ENCODE measurements around the gene COQ8B. TPM values are rescaled to one million over a fixed set of nuclear protein-coding genes. Genes with fewer than 3 reads are reported as not detected.

COQ8B gene
- total and polyA plus RNA-seq, 4 donors = 20.5 to 79.8 (median 32.8) TPM

DNA sequence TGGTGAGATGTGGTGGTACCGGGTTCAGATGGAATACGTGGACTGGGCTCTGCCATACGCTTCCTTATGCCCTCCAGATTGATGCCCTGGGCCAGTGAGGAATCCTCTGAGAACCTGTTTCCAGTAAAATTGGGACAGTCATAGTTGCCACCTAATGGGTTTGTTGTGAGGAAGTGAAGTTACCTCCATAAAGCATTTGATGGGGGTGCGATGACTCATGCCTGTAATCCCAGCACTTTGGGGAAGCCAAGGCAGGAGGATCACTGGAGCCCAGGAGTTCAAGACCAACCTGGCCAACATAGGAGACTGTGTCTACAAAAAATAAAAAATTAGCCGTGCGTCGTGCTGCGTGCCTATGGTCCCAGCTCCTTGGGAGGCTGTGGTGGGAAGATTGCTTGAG is 39.1 kb upstream of the COQ8B start:
- no peaks in the 10 kb centered on the region for H3K4me1 ChIP-seq (ENCODE audit: control insufficient read depth in 1 of 2, insufficient read depth in 2 of 2, low read length in 2 of 2)
- peaks cover 9 to 10% of the 10 kb centered on the region in 2 donors for H3K36me3 ChIP-seq (ENCODE audit: control insufficient read depth in 1 of 2, insufficient read depth in 2 of 2, low read length in 1 of 2)
- no peak overlapping the region for H3K4me3 ChIP-seq (ENCODE audit: low read length in 2 of 2)
- ATAC-seq (ENCODE audit: low FRiP score) (no peak), DNase-seq (no peak)
- intact Hi-C loops (cut with DNase I) = no loop called here
- WGBS, 2 donors = 95 to 97% methylated on average over 8 of the region's 8 CpGs
- H3K9me3 ChIP-seq (ENCODE audit: control insufficient read depth, low read length) = no peaks in the 10 kb centered on the region
- no peak overlapping the region for H3K27ac ChIP-seq (ENCODE audit: low read depth in 1 of 2, low read length in 2 of 2)
- H3K27me3 ChIP-seq (ENCODE audit: control insufficient read depth in 1 of 2, insufficient read depth in 2 of 2, low read length in 1 of 2) = no peaks in the 10 kb centered on the region

DNA sequence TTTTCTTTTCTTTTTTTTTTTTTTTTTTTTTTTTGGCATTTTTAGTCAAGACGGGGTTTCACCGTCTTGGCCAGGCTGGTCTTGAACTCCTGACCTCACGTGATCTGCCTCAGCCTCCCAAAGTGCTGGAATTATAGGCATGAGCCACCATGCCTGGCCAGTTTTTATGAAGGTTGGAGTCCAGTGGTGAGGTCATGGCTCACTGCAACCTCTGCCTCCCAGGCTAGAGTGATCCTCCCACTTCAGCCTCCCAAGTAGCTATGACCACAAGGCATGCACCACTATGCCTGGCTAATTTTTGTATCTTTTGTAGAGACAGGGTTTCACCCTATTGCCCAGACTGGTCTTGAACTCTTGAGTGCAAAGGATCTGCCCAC is 38.5 kb upstream of the COQ8B start:
- intact Hi-C loops (cut with DNase I) = no loop called here
- H3K9me3 ChIP-seq (ENCODE audit: control insufficient read depth, low read length) = no peaks in the 10 kb centered on the region
- no peaks in the 10 kb centered on the region for H3K27me3 ChIP-seq (ENCODE audit: control insufficient read depth in 1 of 2, insufficient read depth in 2 of 2, low read length in 1 of 2)
- no peak overlapping the region for H3K27ac ChIP-seq (ENCODE audit: low read depth in 1 of 2, low read length in 2 of 2)
- DNase-seq = no peak
- no peak overlapping the region for H3K4me3 ChIP-seq (ENCODE audit: low read length in 2 of 2)
- WGBS, 2 donors = 92 to 93% methylated on average over 3 of the region's 3 CpGs
- H3K36me3 ChIP-seq (ENCODE audit: control insufficient read depth in 1 of 2, insufficient read depth in 2 of 2, low read length in 1 of 2) = peaks cover 6 to 10% of the 10 kb centered on the region in 2 donors
- no peak for ATAC-seq (ENCODE audit: low FRiP score)
- H3K4me1 ChIP-seq (ENCODE audit: control insufficient read depth in 1 of 2, insufficient read depth in 2 of 2, low read length in 2 of 2) = no peaks in the 10 kb centered on the region

DNA sequence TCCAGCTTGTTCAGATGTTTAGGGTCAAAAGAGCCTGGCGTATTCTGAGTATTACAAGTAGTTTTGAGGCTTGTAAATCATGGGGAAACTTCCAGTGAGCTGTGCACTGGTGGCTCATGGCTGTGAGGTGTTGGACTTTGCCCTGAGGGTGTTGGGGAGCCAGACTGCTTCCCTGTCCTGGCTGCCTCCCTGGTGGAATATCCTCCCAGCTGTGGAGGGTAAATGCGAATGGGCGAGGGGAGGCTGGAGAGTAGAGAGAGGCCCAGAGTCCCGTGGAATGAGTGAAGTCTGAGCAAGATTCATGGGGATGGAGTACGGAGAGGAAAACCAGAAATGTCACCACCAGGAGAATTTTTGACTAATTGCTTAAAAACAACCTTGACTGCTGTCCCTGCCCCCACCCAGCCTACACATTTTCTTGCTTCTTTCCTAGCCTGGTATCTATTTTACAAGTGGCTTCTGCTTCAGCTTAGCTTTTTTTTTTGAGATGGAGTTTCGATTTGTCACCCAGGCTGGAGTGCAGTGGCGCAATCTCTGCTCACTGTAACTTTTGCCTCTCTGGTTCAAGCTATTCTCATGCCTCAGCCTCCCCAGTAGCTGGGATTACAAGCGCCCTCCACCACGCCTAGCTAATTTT is 38.0 kb upstream of the COQ8B start:
- ATAC-seq (ENCODE audit: low FRiP score) (no peak), DNase-seq (no peak)
- intact Hi-C loops (cut with DNase I) = loop anchor here in 1 of 2 donors (5.0 kb wide), 1 partner anchor 43 kb away; the partner anchor contains the start of gene EGLN2
- H3K36me3 ChIP-seq (ENCODE audit: control insufficient read depth in 1 of 2, insufficient read depth in 2 of 2, low read length in 1 of 2) = peaks cover 4 to 9% of the 10 kb centered on the region in 2 donors
- H3K4me3 ChIP-seq (ENCODE audit: low read length in 2 of 2) = no peak overlapping the region
- no peak overlapping the region for H3K27ac ChIP-seq (ENCODE audit: low read depth in 1 of 2, low read length in 2 of 2)
- no peaks in the 10 kb centered on the region for H3K9me3 ChIP-seq (ENCODE audit: control insufficient read depth, low read length)
- 75 to 78% methylated on average over 9 of the region's 9 CpGs for WGBS, 2 donors
- H3K4me1 ChIP-seq (ENCODE audit: control insufficient read depth in 1 of 2, insufficient read depth in 2 of 2, low read length in 2 of 2) = no peaks in the 10 kb centered on the region
- no peaks in the 10 kb centered on the region for H3K27me3 ChIP-seq (ENCODE audit: control insufficient read depth in 1 of 2, insufficient read depth in 2 of 2, low read length in 1 of 2)

DNA sequence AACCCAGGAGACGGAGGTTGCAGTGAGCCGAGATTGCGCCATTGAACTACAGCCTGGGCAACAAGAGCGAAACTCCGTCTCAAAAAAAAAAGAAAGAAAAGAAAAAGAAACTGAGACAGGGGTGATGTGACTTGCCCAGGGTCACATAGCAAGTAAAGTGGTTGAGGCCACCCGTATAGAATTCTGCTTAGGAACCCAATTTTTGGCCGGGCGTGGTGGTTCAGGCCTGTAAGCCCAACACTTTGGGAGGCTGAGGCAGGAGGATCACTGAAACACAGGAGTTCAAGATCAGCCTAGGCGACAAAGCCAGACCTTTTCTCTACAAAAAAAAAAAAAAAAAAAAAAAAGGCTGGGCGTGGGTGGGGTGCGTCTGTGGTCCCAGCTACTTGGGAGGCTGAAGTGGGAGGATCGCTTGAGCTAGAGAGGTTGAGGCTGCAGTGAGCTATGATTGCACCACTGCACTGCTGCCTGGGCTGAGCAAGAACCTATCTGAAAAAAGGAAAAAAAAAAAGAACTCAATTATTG is 35.6 kb upstream of the COQ8B start:
- intact Hi-C loops (cut with DNase I) = loop anchor here in 1 of 2 donors (5.0 kb wide), 1 partner anchor 45 kb away; the partner anchor contains the start of gene EGLN2
- Histone ChIP-seq H3K27me3 (ENCODE audit: control insufficient read depth in 1 of 2, insufficient read depth in 2 of 2, low read length in 1 of 2) (no peaks in the 10 kb centered on the region), H3K36me3 (ENCODE audit: control insufficient read depth in 1 of 2, insufficient read depth in 2 of 2, low read length in 1 of 2) (peaks cover 0 to under 1% of the 10 kb centered on the region in 2 donors), H3K27ac (ENCODE audit: low read depth in 1 of 2, low read length in 2 of 2) (no peak overlapping the region), H3K4me1 (ENCODE audit: control insufficient read depth in 1 of 2, insufficient read depth in 2 of 2, low read length in 2 of 2) (no peaks in the 10 kb centered on the region), H3K9me3 (ENCODE audit: control insufficient read depth, low read length) (no peaks in the 10 kb centered on the region), H3K4me3 (ENCODE audit: low read length in 2 of 2) (no peak overlapping the region)
- no peak for ATAC-seq (ENCODE audit: low FRiP score)
- DNase-seq = no peak
- WGBS, 2 donors = 79 to 83% methylated on average over 12 of the region's 12 CpGs

DNA sequence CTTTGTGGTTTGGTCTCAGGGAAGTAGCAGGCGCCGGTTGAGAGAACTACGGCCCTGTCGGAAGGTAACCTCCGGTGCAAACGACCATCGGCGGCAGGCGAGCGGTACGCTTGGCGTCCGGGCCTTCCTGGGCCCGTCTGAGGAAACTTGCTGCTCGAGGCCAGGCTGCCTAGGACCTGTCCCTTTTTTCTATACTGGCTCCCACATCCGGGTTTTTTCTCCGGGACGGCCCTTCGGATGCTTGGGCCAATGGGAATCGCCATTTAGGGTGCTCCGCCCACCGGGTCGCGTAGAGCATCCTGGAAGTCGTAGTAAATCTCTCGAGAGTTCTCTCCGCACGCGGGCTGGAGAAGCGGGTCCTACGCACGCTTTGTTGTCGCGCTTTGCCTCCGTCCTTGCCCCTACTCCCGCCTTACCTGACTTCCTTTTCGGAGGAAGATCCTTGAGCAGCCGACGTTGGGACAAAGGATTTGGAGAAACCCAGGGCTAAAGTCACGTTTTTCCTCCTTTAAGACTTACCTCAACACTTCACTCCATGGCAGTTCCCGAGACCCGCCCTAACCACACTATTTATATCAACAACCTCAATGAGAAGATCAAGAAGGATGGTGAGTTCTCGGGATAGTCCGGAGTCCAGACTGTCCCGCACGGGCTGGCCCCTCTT is 34.3 kb upstream of the COQ8B start, which contains the start of gene SNRPA:
TSS of gene SNRPA (plus strand) at position 330 of the 664 bp plus-strand sequence. CDS start at position 536, 206 bp downstream.
- 1% methylated on average over 46 of the region's 46 CpGs for WGBS, 2 donors
- ATAC-seq (ENCODE audit: low FRiP score) (peak; percentile 94), DNase-seq (peak; percentile 98)
- Histone ChIP-seq H3K36me3 (ENCODE audit: control insufficient read depth in 1 of 2, insufficient read depth in 2 of 2, low read length in 1 of 2) (no peaks in the 10 kb centered on the region), H3K27me3 (ENCODE audit: control insufficient read depth in 1 of 2, insufficient read depth in 2 of 2, low read length in 1 of 2) (no peaks in the 10 kb centered on the region), H3K4me1 (ENCODE audit: control insufficient read depth in 1 of 2, insufficient read depth in 2 of 2, low read length in 2 of 2) (no peaks in the 10 kb centered on the region), H3K4me3 (ENCODE audit: low read length in 2 of 2) (peak within 1 kb of the TSS; percentile 79 to 95), H3K27ac (ENCODE audit: low read depth in 1 of 2, low read length in 2 of 2) (peak within 1 kb of the TSS; percentile 62 to 82), H3K9me3 (ENCODE audit: control insufficient read depth, low read length) (no peaks in the 10 kb centered on the region)
- intact Hi-C loops (cut with DNase I) = loop anchor here (1.0 to 5.0 kb wide), 6 partner anchors 26 to 60 kb away; partner anchors contain the start of genes EGLN2 (in 2 of the 2), COQ8B (in 1 of the 2), ITPKC (in 1 of the 2) and NUMBL (in 1 of the 2)

DNA sequence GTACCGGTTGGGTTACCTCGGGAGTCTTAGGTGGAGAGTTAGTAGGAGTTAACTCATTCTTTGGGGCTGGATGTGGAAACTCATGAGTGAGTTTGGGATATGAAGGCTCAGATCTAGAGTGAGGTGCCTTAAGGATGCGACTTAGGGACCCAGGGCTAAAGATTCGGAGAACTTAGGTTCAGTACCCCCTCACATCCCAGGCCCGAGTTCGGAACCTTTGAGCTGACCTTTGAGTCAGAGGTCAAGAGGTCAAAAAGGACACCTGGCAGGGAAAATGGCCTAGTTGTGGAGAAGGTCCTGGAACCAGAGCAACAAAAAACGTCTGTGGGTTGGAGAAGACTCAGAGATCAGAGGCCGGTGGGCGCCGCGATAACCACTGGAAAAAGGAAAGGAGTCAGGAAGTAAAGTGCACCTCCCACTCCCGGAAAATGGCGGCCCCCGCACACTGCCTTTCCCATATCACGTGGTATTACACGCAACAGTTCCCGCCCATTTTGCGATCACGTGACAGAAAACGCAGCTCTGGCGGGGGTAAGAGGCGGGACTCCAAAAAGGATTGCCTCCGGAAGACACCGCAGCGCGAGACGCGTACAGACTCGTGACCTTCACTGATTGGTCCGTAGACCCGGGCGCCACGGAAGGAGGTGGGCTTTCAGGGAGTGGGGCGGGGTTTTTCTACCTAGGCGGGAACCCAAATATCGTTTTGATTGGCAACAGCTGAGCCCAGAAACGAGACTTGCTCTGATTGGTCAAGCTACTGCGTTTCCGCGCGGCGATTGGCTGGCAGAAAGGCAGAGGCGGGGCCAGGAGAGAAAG is 33.6 kb upstream of the COQ8B start, which contains the start of gene ACTMAP:
TSS of gene ACTMAP (minus strand) at position 420 of the 816 bp plus-strand sequence. CDS start 674 bp downstream, outside the sequence.
- peak within 1 kb of the TSS; percentile 79 to 95 for H3K4me3 ChIP-seq (ENCODE audit: low read length in 2 of 2)
- intact Hi-C loops (cut with DNase I) = loop anchor here (2.0 to 5.0 kb wide), 5 partner anchors 27 to 59 kb away; partner anchors contain the start of genes EGLN2 (in 2 of the 2), COQ8B (in 1 of the 2), ITPKC (in 1 of the 2) and NUMBL (in 1 of the 2)

DNA sequence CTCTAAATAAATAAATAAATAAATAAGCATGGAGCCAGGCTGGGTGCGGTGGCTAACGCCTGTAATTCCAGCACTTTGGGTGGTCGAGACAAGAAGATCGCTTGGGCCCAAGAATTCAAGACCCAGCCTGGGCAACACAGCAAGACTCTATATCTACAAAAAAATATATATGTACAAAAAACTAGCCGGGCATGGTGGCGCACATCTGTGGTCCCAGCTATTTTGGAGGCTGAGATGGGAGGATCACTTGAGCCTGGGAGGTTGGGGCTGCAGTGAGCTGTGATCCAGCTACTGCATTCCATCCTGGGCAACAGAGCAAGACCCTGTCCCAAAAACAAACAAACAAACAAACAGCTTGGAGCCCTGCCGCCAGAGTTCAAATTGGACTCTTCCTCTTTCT is 30.9 kb upstream of the COQ8B start:
- 94 to 97% methylated on average over 7 of the region's 7 CpGs for WGBS, 2 donors
- ATAC-seq (ENCODE audit: low FRiP score) = no peak
- Histone ChIP-seq H3K27ac (ENCODE audit: low read depth in 1 of 2, low read length in 2 of 2) (no peak overlapping the region), H3K27me3 (ENCODE audit: control insufficient read depth in 1 of 2, insufficient read depth in 2 of 2, low read length in 1 of 2) (no peaks in the 10 kb centered on the region), H3K4me3 (ENCODE audit: low read length in 2 of 2) (no peak overlapping the region), H3K9me3 (ENCODE audit: control insufficient read depth, low read length) (no peaks in the 10 kb centered on the region), H3K36me3 (ENCODE audit: control insufficient read depth in 1 of 2, insufficient read depth in 2 of 2, low read length in 1 of 2) (no peaks in the 10 kb centered on the region), H3K4me1 (ENCODE audit: control insufficient read depth in 1 of 2, insufficient read depth in 2 of 2, low read length in 2 of 2) (no peaks in the 10 kb centered on the region)
- DNase-seq = no peak
- intact Hi-C loops (cut with DNase I) = no loop called here

More for the DNA sequence above, 33.6 kb upstream of the COQ8B start, which contains the start of gene ACTMAP:
- Histone ChIP-seq H3K4me1 (ENCODE audit: control insufficient read depth in 1 of 2, insufficient read depth in 2 of 2, low read length in 2 of 2) (no peaks in the 10 kb centered on the region), H3K9me3 (ENCODE audit: control insufficient read depth, low read length) (no peaks in the 10 kb centered on the region), H3K36me3 (ENCODE audit: control insufficient read depth in 1 of 2, insufficient read depth in 2 of 2, low read length in 1 of 2) (no peaks in the 10 kb centered on the region), H3K27ac (ENCODE audit: low read depth in 1 of 2, low read length in 2 of 2) (peak within 1 kb of the TSS; percentile 62 to 82), H3K27me3 (ENCODE audit: control insufficient read depth in 1 of 2, insufficient read depth in 2 of 2, low read length in 1 of 2) (no peaks in the 10 kb centered on the region)
- DNase-seq (peak; percentile 100), ATAC-seq (ENCODE audit: low FRiP score) (peak; percentile 97)
- 0 to 1% methylated on average over 43 of the region's 43 CpGs for WGBS, 2 donors

DNA sequence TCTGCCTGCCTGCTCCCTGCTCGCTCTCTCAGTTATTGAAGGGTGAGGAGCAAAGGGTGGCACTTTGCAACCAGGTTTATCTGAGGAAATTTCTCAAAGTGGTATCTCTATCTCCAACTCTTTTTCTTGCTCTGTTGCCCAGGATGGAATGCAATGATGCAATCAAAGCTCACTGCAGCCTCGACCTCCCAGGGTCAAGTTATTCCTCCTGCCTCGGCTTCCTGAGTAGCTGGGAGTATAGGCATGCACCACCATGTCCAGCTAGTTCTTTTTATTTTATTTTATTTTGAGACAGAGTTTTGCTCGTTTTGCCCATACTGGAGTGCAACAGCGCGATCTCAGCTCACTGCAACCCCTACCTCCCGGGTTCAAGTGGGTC is 28.7 kb upstream of the COQ8B start:
- H3K4me3 ChIP-seq (ENCODE audit: low read length in 2 of 2) = no peak overlapping the region
- H3K27ac ChIP-seq (ENCODE audit: low read depth in 1 of 2, low read length in 2 of 2) = peak overlapping the region in 1 of 2 donors; percentile 6
- no peaks in the 10 kb centered on the region for H3K27me3 ChIP-seq (ENCODE audit: control insufficient read depth in 1 of 2, insufficient read depth in 2 of 2, low read length in 1 of 2)
- DNase-seq (no peak), ATAC-seq (ENCODE audit: low FRiP score) (no peak)
- WGBS, 2 donors = 76 to 77% methylated on average over 7 of the region's 7 CpGs
- intact Hi-C loops (cut with DNase I) = no loop called here
- H3K9me3 ChIP-seq (ENCODE audit: control insufficient read depth, low read length) = no peaks in the 10 kb centered on the region
- no peaks in the 10 kb centered on the region for H3K4me1 ChIP-seq (ENCODE audit: control insufficient read depth in 1 of 2, insufficient read depth in 2 of 2, low read length in 2 of 2)
- no peaks in the 10 kb centered on the region for H3K36me3 ChIP-seq (ENCODE audit: control insufficient read depth in 1 of 2, insufficient read depth in 2 of 2, low read length in 1 of 2)

Data from aorta (tissue), 5 donors.